ENCODE measurements around the gene ADGRV1. TPM values are rescaled to one million over a fixed set of nuclear protein-coding genes. Genes with fewer than 3 reads are reported as not detected.

The ADGRV1 gene
- total RNA-seq, 1 donor from 2014 or later, result 0.69 TPM

GRCh38 chr5:91206103-91206502, 647.5 kb downstream of the ADGRV1 start:
- H3K4me3 ChIP-seq (ENCODE audit: low read depth, low read length), result no peak overlapping the region
- DNase-seq (ENCODE audit: low read depth), result no peak
- TF ChIP-seq, protein P1, sequence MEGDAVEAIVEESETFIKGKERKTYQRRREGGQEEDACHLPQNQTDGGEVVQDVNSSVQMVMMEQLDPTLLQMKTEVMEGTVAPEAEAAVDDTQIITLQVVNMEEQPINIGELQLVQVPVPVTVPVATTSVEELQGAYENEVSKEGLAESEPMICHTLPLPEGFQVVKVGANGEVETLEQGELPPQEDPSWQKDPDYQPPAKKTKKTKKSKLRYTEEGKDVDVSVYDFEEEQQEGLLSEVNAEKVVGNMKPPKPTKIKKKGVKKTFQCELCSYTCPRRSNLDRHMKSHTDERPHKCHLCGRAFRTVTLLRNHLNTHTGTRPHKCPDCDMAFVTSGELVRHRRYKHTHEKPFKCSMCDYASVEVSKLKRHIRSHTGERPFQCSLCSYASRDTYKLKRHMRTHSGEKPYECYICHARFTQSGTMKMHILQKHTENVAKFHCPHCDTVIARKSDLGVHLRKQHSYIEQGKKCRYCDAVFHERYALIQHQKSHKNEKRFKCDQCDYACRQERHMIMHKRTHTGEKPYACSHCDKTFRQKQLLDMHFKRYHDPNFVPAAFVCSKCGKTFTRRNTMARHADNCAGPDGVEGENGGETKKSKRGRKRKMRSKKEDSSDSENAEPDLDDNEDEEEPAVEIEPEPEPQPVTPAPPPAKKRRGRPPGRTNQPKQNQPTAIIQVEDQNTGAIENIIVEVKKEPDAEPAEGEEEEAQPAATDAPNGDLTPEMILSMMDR (conservative IDR thresholded peaks at IDR 0.05; ENCODE audit: low read depth, low read length), result no peak

GRCh38 chr5:91206734-91207133, 648.1 kb downstream of the ADGRV1 start:
- TF ChIP-seq, protein P1 (conservative IDR thresholded peaks at IDR 0.05; ENCODE audit: low read depth, low read length), result no peak
- no peak overlapping the region for H3K4me3 ChIP-seq (ENCODE audit: low read depth, low read length)
- no peak for DNase-seq (ENCODE audit: low read depth)

DNA sequence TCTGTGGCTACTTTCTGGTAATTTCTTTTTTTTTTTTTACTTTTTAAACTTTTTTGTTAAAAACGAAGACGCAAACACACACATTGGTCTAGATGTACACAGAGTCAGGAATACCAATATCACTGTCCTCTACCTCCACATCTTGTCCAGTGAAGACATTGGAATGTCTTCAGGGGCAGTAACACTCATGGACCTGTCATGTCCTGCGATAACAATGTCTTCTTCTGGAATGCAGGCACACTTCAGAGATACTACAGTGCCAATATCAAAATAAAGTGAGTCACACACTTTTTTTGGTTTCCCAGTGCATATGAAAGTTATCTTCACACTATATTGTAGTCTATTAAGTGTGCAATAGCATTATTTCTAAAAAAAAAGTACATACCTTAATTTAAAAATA, 648.7 kb downstream of the ADGRV1 start:
- TF ChIP-seq, protein P1 (conservative IDR thresholded peaks at IDR 0.05; ENCODE audit: low read depth, low read length), result no peak
- no peak overlapping the region for H3K4me3 ChIP-seq (ENCODE audit: low read depth, low read length)
- no peak for DNase-seq (ENCODE audit: low read depth)

- H3K4me3 ChIP-seq (ENCODE audit: low read depth, low read length), result no peak overlapping the region
- TF ChIP-seq, protein P1 (conservative IDR thresholded peaks at IDR 0.05; ENCODE audit: low read depth, low read length), result no peak
- DNase-seq (ENCODE audit: low read depth), result no peak
These were observed 653.6 kb downstream of the ADGRV1 start for GRCh38 chr5:91211997-91212713.

DNA sequence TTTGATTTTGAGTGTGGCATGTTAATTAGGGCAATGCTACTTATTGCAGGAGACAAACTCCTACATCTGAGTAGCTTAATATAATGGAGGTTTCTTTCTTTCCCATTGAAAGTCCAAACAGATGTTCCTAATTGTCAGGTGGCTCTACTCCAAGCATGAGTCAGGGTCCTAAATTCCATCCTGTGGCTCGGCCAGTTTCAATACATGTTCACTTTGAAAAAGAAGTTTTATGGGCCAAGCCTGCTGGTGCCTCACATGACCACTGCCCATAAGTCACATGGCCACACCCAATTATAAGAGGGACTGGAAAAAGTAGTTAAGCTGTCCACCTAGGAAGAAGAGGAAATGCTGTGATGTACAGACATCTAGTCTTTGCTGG, 654.1 kb downstream of the ADGRV1 start:
- no peak overlapping the region for H3K4me3 ChIP-seq (ENCODE audit: low read depth, low read length)
- no peak for DNase-seq (ENCODE audit: low read depth)
- TF ChIP-seq, protein P1 (conservative IDR thresholded peaks at IDR 0.05; ENCODE audit: low read depth, low read length), result no peak

Other genes with a start within 250 kb of the ADGRV1 start
- gene CETN3, start 149.0 kb upstream of the ADGRV1 start, total RNA-seq, result 16.1 and 27.8 TPM in 2 replicates
- 1.3 and 3.6 TPM in 2 replicates for gene MBLAC2, start 84.0 kb upstream of the ADGRV1 start, total RNA-seq
- gene POLR3G, start 83.9 kb upstream of the ADGRV1 start, total RNA-seq, result 25.2 and 28.4 TPM in 2 replicates
- 6.5 and 8.6 TPM in 2 replicates for gene LYSMD3, start 29.2 kb upstream of the ADGRV1 start, total RNA-seq